CD4-positive, alpha-beta T cell treated with Interleukin-17A for 4 hours (primary cell): Measurements from ENCODE around the gene TMEM171.

Experiments
- DNase-seq: peaks from one replicate; pipeline ENCODE4 v3.0.0-alpha.2; 2020; ENCODE audit warnings: mixed read lengths

Gene TMEM171

GRCh38 chr5:73154208-73155006 lies 34.0 kb downstream of the TMEM171 start:
- DNase-seq, result no peak

GRCh38 chr5:73155271-73156222 lies 35.2 kb downstream of the TMEM171 start:
- no peak for DNase-seq

- no peak for DNase-seq
Observed at GRCh38 chr5:73157414-73158303, 37.3 kb downstream of the TMEM171 start.

- DNase-seq, result no peak
Observed at GRCh38 chr5:73158313-73158712, 37.9 kb downstream of the TMEM171 start.

GRCh38 chr5:73160239-73160671 lies 39.9 kb downstream of the TMEM171 start:
- peak; percentile 23 for DNase-seq

GRCh38 chr5:73170522-73170921 lies 50.1 kb downstream of the TMEM171 start:
- DNase-seq, result peak; percentile 12

- DNase-seq, result no peak
Observed at GRCh38 chr5:73171495-73171894, 51.1 kb downstream of the TMEM171 start.

- no peak for DNase-seq
Observed at GRCh38 chr5:73172951-73173350, 52.6 kb downstream of the TMEM171 start, which contains the start of gene TMEM174. Gene TMEM174, plus strand, starts transcription at chr5:73173193. Its CDS starts 51 bp downstream, at chr5:73173244.

GRCh38 chr5:73174100-73174815 lies 53.9 kb downstream of the TMEM171 start:
- no peak for DNase-seq

GRCh38 chr5:73176250-73176649 lies 55.9 kb downstream of the TMEM171 start:
- DNase-seq, result no peak

GRCh38 chr5:73178265-73178664 lies 57.9 kb downstream of the TMEM171 start:
- no peak for DNase-seq

GRCh38 chr5:73179730-73180129 lies 59.4 kb downstream of the TMEM171 start:
- DNase-seq, result no peak

GRCh38 chr5:73180566-73180965 lies 60.2 kb downstream of the TMEM171 start:
- DNase-seq, result no peak
